GM19438 (cell line): ENCODE results near the gene PFKP.

Experiments used
- ATAC-seq: cut with Tn5 transposase; IDR thresholded peaks from one replicate; pipeline ENCODE4 v1.9.1; 2021; ENCODE audit warnings: low read depth; ENCODE audit not compliant: unreplicated experiment

PFKP gene

DNA sequence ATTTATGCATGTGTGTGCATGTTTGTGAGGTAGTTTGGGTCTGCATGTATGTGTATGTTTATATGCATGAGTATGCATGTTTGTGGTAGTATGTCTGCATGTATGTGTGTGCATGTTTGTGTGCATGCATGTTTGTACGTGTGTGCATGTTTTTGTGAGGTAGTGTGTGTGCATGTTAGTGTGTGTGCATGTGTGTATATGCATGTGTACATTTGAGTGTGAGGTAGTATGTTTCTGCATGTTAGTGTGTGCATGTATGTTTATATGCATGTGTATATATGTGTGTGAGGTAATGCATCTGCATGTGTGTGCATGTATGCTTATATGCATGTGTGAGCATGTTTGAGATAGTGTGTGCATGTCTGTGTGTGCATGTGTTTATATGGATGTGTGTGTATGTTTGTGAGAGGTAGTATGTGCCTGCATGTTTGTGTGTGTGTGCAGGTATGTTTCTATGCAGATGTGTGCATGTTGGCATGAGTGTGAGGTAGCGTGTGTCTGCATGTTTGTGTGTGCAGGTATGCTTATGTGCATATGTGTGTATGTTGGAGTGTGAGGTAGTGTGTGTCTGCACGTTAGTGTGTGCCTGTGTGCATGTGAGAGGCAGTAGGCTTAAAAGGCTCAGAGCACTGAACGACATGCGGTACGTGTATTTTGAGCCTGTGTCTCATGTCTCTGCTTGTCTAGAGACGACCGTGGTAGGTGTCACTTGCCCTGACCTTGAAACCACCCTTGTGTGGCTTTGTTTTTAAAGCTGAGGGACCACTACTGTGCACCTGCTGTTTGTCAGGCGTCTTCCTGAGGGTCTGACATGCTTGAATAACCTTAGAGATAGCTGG is 43.7 kb downstream of the PFKP start:
- ATAC-seq, result no peak

DNA sequence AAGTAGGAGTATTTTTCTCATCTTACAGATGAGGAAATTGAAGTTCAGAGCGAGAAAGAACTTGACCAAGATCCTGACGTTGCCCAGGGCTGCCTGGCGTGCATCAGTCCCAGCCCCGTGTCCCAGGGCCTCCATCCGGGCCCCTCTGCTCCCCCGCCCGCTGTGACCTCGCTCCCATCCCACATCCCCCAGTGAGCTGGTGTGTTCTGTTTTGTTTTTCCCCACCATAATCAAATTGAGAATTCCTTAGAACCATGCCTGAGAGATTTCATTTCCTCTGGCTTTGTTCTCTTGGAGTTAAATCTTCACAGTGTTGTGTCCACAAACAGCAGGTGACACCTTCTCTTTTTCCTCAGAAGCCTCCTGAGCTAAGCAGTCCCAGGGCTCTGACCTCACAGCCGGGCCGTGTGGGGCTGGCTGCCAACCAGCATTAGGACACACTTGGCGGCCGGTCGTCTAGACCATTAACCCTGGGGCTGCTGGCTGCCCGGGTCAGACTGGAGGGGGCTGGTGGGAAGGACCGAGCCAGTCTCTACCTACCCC is 44.3 kb downstream of the PFKP start:
- ATAC-seq, result no peak

DNA sequence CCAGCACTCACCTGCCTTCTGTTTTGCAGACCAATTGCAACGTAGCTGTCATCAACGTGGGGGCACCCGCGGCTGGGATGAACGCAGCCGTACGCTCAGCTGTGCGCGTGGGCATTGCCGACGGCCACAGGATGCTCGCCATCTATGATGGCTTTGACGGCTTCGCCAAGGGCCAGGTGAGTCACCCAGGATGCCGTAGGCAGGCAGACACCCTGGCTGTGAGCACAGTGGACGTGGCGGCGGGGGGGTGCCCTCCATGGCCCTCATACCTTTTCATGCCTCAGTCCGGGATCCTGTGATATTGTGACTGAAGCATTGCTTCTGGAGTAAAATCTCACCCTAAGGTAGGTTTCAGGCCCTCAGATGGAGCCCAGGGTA is 46.0 kb downstream of the PFKP start:
- ATAC-seq, result no peak

DNA sequence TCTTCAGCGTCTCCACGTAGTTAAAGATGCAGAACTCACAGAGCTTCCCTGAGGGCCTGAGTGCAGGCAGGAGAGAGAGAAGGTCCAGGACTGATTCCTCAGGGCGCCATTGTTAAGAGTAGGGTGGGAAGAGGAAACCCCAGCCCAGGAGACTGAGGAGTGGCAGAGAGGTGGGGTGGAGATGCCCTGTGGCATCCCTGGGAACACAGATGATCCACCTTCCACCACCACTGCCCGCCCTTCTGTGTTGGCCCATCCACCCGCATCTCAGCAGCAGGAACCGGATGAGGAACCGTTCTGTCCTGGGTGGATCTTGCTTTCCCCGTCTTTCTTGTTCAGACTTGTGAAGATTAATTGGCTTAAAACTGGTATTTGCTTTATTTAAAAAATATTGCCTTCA is 48.3 kb downstream of the PFKP start:
- no peak for ATAC-seq

DNA sequence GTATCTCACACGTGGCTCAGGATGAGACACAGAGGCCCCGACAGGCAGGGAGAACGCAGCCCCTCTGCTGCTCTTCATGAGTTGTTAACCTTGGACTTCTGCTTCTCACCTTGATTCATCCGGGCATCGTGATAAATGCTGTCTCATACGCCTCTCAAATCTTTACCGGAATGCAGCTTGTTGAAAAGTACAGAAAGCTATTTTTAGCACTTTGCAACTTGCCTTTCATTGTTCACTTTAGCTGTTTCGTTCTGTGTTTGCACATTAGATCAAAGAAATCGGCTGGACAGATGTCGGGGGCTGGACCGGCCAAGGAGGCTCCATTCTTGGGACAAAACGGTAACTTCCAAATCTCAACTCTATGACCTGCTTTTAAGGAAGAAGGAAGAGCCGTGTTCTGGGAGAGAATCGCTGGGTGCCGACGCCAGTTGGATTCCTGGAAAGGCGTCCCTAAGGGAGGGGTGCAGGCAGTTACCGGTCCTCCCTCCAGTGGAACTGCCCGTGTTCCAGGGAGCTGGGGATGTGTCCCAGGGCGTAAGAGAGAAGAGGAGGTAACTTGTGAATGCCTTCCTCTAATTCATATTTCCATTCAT is 49.3 kb downstream of the PFKP start:
- no peak for ATAC-seq

DNA sequence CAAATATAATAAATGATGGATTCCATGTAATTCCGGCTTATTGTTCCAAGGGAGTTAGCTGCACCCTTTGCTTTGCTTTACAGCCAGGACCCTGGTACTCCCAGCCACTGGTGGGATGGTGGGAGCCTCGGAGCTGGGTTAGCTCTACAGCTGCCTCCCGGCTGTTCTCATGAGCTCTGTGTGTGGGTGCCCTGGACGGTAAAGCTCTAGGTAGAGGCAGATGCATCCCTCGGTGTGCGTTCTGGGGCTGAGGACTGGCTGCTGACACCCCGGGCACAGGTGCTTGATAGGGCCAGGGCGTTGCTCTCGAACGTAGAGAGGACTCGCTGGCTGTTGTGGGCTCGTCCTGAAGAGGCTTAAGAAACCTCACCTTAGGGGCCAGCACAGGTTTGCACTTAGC is 50.1 kb downstream of the PFKP start:
- no peak for ATAC-seq

DNA sequence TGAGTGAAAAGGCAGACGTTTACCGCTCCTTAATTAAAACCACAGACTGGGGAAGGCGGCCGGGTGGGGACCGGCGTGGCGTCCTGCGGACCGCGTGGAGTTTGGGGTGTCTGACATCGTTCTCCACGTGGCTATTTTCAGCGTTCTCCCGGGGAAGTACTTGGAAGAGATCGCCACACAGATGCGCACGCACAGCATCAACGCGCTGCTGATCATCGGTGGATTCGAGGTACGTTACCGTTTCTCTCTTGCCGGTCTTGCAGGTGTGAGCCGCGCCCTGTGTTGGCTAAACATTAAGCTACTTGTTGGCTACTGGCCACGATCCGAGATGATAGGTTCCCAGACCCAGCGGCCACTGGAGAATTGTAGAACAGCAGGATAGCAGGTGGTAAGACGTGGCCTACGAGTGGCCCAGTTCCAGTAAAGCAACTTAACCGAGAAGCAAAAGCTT is 51.3 kb downstream of the PFKP start:
- no peak for ATAC-seq

DNA sequence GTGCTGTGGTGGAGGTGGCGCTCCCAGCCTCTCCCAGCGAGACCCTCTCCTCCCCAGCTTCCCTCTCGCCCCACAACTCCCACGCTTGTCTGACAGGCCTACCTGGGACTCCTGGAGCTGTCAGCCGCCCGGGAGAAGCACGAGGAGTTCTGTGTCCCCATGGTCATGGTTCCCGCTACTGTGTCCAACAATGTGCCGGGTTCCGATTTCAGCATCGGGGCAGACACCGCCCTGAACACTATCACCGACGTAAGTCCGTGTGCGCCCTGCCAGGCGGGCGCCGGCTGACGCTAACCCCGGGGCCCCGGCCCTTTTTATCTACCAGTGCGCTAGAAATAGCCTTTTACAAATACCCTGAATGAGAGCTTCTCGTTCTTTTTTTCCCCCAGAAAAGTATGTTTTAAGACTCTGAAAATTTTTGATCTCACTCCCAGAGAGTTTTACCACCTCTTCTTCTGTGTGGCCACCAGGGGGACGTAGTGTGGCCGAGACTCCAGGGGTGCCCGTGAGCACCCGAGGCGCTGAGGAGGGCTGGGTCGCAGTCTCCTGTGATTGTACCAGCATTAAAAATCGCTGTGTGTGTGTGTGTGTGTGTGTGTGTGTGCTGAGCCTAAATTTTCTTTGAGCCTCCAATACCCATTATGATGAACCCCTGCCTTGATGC is 52.6 kb downstream of the PFKP start:
- ATAC-seq, result no peak

DNA sequence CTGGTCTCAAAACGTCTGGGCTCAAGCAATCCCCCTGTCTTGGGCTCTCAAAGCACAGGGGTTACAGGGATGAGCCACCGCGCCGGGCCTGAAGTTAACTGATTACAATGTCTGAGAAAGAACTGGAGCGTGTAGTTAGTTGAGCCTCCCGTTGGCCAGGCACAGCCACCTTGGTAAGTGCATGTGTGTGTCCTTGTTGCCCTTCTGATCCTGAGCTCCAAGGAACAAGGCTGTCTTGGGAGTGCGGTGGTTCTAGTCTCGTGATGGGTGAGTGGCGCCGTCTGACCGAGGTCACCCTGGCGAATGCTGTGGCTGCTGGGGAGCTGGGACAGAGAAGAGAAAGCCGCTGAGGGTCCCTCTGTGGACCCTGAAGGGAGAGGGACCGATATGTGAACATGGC is 54.7 kb downstream of the PFKP start:
- ATAC-seq, result no peak

DNA sequence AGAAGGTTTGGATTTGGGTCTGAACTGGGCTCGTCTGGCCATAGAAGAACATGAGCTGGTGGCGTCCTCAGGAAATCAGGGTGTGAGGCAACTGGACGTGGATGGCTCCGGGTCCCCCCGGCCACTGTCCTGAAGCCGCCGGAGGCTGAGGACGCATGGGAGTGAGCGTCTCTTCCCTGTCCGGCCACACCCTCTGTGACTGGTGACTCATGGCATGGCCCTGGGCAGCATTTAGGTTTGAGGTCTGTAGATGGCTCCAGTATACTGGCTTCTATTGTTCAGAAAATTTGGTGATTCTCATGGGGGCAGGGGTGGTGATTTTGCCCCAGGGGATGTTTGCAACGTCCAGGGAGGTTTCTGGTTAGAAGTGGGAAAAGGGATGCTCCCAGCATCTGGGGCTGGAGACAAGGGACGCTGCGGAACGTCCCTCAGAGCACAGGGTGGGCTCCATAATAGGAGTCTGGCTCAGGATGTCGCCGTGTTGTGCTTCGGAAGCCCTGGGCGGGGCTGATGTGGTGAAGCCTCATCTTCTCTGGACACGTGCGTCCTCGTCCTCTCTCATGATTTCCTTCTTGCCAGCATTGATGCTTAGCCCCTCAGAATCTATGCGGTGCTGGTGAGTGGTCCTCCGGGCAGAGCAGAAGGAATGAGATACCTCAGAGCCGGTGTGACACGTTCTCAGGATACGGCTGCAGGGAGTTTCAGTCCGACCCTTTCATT is 55.3 kb downstream of the PFKP start:
- ATAC-seq, result no peak

DNA sequence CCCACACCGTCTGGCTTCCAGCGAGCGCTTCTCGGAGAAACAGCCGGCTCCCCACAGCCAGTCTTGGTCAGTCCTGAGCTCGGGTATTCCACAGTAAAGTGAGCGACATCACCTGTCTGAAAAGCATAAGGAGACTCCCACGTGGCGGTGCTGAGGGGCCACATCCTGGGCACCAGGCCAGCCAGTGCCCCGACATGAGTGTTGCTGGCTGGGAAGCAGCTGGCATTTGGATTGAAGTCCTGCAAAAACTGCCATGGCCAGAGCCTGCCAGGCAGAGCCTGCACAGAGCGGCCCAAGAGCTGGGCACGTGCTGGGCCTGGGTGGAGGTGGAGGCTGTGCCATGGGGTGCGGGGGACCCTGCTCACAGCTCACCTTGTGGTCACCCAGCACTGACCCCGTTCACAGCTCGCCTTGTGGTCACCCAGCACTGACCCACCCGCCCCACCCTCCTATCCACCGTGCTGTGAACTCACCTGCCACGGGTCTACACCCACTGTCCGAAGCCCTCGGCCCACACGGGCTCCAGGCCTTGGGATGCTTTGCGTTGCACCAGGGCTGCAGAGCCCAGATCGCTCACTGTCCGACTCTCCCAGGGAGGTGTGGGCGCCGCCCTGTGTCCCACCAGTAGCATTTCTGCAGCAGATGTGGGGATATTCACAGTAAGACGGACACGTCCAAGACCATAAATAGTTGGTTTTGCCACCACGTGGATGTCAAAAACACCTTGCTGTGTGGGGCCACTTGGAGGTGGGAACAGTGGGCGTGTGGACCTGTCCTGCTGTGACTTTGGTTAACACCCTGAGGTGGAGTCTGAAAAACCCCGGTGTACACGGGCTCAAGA is 56.4 kb downstream of the PFKP start:
- ATAC-seq, result no peak

DNA sequence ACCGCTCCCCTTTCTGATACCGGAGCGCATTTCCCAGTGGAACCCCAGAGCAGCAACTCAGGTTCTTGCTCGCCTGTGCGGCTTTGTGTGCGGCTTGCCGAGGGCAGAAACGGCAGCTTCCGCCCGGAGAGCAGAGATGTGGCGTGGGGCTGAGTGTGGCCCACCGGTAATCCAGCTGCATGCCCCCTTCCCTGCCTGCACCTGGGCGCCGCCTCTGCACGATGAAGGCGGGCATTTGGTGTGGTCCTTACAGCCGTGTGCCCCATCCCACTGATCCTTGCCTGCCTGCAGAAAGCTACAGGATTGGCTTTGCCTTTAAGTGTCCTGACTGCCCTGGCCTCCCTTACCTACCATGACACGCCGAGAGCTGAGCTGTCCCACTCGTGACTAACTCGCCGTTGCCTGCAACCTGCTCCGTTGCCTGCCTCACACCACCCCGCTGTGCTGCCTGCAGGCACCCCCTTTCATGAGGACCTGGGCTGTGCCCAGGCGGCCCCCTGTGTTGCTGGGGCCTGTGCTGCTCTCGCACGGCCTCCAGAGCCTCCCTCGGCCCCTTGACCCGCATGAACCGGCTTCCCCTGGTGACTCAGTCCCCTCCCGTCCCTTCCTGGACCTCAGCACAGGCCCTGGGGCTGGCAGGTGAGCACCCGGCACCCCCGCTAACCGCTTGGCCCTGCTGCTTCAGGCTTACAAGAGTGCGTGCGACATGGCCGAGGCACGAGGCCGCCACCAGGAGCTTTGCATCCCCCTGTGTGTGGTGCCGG is 57.2 kb downstream of the PFKP start:
- ATAC-seq, result no peak

DNA sequence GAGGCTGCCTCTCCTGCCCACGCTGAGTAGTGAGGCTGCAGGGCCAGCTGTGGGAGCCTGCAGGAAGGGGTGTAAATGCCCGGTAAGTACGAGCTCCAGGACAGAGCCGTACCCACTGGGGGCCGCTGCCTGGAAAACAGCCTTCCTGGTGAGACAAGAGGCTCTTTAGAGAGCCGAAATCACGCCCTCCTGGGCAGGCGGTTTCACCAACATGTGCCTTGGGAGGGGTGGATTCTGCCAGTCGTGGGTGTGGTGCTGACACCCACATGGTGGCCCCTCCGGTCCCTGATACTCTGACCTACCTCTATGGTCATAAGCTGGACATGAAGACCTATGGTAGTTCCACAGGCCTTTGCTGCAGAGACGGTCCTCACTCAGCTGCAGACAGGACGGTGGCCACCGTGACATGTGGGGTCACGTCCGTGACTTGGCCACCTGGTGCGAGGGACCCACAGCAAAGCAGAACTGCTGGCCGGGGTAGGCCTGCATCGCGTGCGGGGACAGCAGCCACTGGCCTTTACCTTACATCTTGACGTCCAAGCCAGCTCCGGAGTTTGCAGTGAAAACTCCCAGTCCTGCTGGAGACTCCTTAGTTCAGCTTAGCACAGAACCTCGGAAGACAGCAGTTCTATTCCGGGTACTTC is 58.3 kb downstream of the PFKP start:
- no peak for ATAC-seq

DNA sequence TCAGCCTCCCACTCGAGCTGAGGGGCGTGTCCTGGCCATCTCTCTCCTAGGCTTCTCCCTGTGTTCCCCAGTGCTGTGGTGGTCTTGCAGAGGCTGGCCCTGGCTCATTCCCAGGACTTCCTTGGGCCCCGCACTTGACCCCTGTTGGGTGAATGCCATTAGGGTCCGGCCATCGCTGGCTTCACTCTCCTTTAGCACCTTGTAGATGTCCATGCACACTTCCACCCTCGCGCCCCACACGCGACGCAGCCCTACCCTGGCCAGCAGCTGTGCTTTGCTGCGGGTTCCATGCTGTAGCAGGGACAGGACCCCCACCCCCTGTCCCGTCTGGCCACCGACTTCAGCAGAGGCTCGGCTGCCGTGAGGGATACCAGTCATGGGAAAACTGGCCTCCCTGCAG is 58.9 kb downstream of the PFKP start:
- no peak for ATAC-seq

DNA sequence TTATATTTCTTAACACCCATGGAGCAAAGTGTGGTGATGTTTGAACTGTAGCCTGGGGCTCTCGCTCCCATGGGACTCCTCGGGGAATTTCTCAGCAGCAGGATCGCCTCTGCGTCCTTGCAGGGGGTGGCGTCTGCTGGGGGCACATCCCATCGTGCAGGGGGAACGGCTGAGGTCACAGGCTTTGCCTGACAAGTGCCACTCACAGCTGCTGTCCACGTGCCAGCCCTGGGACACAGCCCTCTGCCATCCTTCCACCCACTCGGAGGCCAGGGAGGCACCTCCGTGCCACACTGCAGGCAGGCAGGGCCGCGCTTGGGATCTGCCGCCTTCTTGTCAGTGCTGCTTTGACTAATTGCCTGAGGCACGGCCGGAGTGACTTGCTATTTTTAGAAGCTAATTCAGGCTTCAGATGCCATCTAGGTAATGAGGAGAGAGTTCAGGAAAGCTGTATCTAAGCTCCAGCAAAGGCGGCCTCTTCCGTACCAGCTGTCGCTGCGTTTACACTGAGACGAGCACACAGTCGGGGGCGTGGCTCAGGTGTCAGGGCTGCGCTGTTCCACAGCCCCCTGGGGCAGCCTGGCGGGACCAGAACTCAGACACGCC is 59.5 kb downstream of the PFKP start:
- ATAC-seq, result no peak

DNA sequence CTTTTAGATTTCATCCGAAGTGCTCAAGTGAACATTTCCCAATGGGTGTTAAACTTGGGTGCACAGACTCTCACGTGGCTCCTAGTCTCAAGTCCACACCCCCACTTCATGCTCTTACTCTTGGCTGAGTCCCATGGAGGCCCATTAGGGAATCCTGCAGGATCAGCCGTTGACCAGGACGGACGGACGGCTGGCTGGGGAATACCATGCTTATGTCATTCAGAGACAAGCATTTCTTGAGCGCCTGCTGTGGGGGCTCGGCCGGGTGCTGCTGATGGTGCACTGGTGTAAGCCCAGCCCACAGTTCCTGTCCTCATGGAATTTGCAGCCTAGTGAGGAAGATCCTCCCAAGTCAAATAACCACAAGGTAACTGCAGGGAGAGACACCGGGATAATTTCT is 60.6 kb downstream of the PFKP start:
- ATAC-seq, result no peak

DNA sequence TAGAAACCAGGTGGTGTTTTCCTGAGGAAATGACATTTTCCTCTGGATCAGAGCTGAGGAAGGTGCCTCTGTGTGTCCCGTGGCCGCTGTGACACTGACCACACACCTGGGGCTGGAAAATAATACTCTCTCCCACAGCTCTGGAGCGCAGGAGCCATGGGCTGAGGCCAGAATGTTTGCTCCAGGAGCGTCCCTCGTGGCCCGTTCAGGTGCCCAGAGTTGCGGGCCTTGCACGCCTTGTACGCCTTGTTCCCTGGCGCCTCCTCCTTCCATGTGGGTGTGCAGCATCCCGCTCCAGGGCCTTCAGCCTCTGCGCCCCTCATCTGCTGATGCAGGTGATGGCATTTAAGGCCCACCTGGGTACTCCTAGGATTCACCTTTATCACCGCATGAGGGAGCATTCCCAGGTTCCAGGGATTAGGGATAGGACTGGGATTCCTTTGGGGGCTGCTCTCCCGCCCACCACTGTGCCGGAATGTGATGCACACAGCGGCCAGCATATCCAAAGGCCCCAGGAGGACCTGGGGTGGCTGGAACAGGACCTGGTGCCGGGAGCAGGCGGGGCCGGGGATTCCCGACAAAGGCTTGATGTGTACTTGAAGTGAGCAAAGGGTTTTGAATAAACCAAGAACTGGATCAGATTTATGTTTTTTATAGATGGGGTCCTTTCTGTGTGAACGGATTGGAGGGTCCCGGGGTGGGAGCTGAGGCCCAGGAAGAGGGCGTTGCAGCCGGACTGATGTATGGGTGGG is 61.2 kb downstream of the PFKP start:
- no peak for ATAC-seq
